ENCODE results near the gene OR56B1.

The OR56B1 gene

GRCh38 chr11:5737670-5738392, 1.6 kb downstream of the OR56B1 start:
- Histone ChIP-seq H3K36me3 (ENCODE audit: insufficient read depth, low read length) (no peaks in the 10 kb centered on the region), H2AFZ (ENCODE audit: low read depth, low read length) (no peak overlapping the region), H4K20me1 (ENCODE audit: insufficient read depth, low read length) (no peaks in the 10 kb centered on the region), H3K9ac (ENCODE audit: low read depth, low read length) (no peak overlapping the region), H3K4me1 (ENCODE audit: insufficient read depth, low read length) (no peaks in the 10 kb centered on the region), H3K27ac (ENCODE audit: low read length) (no peak overlapping the region), H3K4me3 (ENCODE audit: low read depth in 1 of 2, low read length in 2 of 2) (no peak overlapping the region), H3K4me2 (ENCODE audit: insufficient read depth, low read length) (no peak overlapping the region), H3K79me2 (ENCODE audit: insufficient read depth, low read length) (no peaks in the 10 kb centered on the region), H3K27me3 (ENCODE audit: insufficient read depth, low read length, poor library complexity) (peaks cover 21% of the 10 kb centered on the region), H3K9me3 (ENCODE audit: insufficient read depth, low read length, severe bottlenecking) (no peaks in the 10 kb centered on the region)
- TF ChIP-seq CTCF (IDR thresholded peaks at IDR 0.05; ENCODE audit: borderline replicate concordance, extremely low read depth, low read length, poor library complexity, severe bottlenecking) (no peak), EZH2 (IDR thresholded peaks at IDR 0.05; ENCODE audit: borderline replicate concordance, low read depth, low read length, severe bottlenecking) (no peak)
- DNase-seq (no peak), ATAC-seq (ENCODE audit: insufficient read depth, low read depth) (no peak)

GRCh38 chr11:5738431-5738830, 2.2 kb downstream of the OR56B1 start:
- H3K27me3 ChIP-seq (ENCODE audit: insufficient read depth, low read length, poor library complexity) = peaks cover 16% of the 10 kb centered on the region
- no peaks in the 10 kb centered on the region for H3K79me2 ChIP-seq (ENCODE audit: insufficient read depth, low read length)
- no peak for DNase-seq
- no peaks in the 10 kb centered on the region for H3K36me3 ChIP-seq (ENCODE audit: insufficient read depth, low read length)
- H4K20me1 ChIP-seq (ENCODE audit: insufficient read depth, low read length) = no peaks in the 10 kb centered on the region
- H3K9ac ChIP-seq (ENCODE audit: low read depth, low read length) = no peak overlapping the region
- no peak overlapping the region for H3K4me2 ChIP-seq (ENCODE audit: insufficient read depth, low read length)
- no peak overlapping the region for H3K27ac ChIP-seq (ENCODE audit: low read length)
- no peak for ATAC-seq (ENCODE audit: insufficient read depth, low read depth)
- H3K9me3 ChIP-seq (ENCODE audit: insufficient read depth, low read length, severe bottlenecking) = no peaks in the 10 kb centered on the region
- H3K4me1 ChIP-seq (ENCODE audit: insufficient read depth, low read length) = no peaks in the 10 kb centered on the region
- TF ChIP-seq EZH2 (IDR thresholded peaks at IDR 0.05; ENCODE audit: borderline replicate concordance, low read depth, low read length, severe bottlenecking) (no peak), CTCF (IDR thresholded peaks at IDR 0.05; ENCODE audit: borderline replicate concordance, extremely low read depth, low read length, poor library complexity, severe bottlenecking) (no peak)
- no peak overlapping the region for H2AFZ ChIP-seq (ENCODE audit: low read depth, low read length)
- no peak overlapping the region for H3K4me3 ChIP-seq (ENCODE audit: low read depth in 1 of 2, low read length in 2 of 2)

GRCh38 chr11:5746614-5747013, 10.4 kb downstream of the OR56B1 start:
- peaks cover 10% of the 10 kb centered on the region for H3K27me3 ChIP-seq (ENCODE audit: insufficient read depth, low read length, poor library complexity)
- TF ChIP-seq EZH2 (IDR thresholded peaks at IDR 0.05; ENCODE audit: borderline replicate concordance, low read depth, low read length, severe bottlenecking) = no peak
- no peak for TF ChIP-seq CTCF (IDR thresholded peaks at IDR 0.05; ENCODE audit: borderline replicate concordance, extremely low read depth, low read length, poor library complexity, severe bottlenecking)
- H3K4me2 ChIP-seq (ENCODE audit: insufficient read depth, low read length) = no peak overlapping the region
- no peaks in the 10 kb centered on the region for H3K79me2 ChIP-seq (ENCODE audit: insufficient read depth, low read length)
- no peak overlapping the region for H2AFZ ChIP-seq (ENCODE audit: low read depth, low read length)
- no peak overlapping the region for H3K9ac ChIP-seq (ENCODE audit: low read depth, low read length)
- DNase-seq (no peak), ATAC-seq (ENCODE audit: insufficient read depth, low read depth) (no peak)
- no peaks in the 10 kb centered on the region for H3K9me3 ChIP-seq (ENCODE audit: insufficient read depth, low read length, severe bottlenecking)
- no peaks in the 10 kb centered on the region for H3K4me1 ChIP-seq (ENCODE audit: insufficient read depth, low read length)
- no peak overlapping the region for H3K27ac ChIP-seq (ENCODE audit: low read length)
- no peak overlapping the region for H3K4me3 ChIP-seq (ENCODE audit: low read depth in 1 of 2, low read length in 2 of 2)
- no peaks in the 10 kb centered on the region for H3K36me3 ChIP-seq (ENCODE audit: insufficient read depth, low read length)
- no peaks in the 10 kb centered on the region for H4K20me1 ChIP-seq (ENCODE audit: insufficient read depth, low read length)
